ENCODE measurements around the gene HTR1A. TPM values are rescaled to one million over a fixed set of nuclear protein-coding genes. Genes with fewer than 3 reads are reported as not detected.

Gene HTR1A
- not detected for total RNA-seq
- long read RNA-seq, result 0 reads

- no peak for DNase-seq (ENCODE audit: low spot score)
- intact Hi-C loops (cut with DNase I), result loop anchor here (2.0 kb wide), 1 partner anchor 561 kb away; no protein-coding TSS in a partner anchor
These were observed at the start of gene HTR1A for GRCh38 chr5:63962279-63962678. Gene HTR1A, minus strand, starts transcription at chr5:63962445. Its CDS starts 726 bp downstream, at chr5:63961719.

- intact Hi-C loops (cut with DNase I), result no loop called here
- DNase-seq (ENCODE audit: low spot score), result no peak
These were observed 41.7 kb upstream of the HTR1A start for GRCh38 chr5:64003966-64004365.

DNA sequence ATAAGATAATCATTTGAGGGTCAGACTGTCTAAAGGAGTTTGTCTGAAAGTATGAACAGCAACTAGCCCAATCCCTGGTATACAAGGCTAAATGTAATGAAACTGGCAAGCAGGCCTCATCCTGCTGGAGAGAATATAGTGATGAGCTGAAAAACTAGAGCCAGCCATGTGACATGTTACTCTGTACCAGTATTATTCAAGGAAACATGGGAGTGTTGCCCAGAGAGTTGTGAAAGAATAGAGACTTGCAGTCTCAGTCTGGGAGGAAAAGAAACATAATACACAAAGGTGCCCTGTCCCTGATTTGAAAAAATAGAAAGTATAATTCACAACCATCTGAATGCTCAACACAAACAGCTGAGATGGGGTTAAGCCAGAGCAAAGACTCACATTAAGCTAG is 37.9 kb upstream of the HTR1A start:
- intact Hi-C loops (cut with DNase I), result no loop called here
- no peak for DNase-seq (ENCODE audit: low spot score)

DNA sequence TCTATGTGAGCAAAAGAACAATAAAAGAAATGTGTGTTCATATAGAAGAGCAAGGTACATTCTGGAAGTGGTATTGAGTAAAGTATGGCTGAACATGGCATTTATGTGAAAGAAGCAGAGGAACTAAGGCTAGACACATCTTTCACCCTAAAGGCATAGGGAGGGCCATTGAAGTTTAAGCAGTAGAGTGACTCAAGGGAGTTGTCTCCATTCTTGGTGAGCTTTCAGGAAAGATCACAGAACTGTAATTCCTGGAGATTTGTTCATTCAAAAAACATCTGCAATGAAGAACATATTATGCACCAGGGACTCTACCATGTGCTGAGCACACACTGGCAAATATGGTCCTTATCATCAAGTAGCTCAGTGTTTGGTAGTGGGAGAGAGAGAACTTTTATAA is 24.8 kb upstream of the HTR1A start:
- no peak for DNase-seq (ENCODE audit: low spot score)
- intact Hi-C loops (cut with DNase I), result no loop called here

DNA sequence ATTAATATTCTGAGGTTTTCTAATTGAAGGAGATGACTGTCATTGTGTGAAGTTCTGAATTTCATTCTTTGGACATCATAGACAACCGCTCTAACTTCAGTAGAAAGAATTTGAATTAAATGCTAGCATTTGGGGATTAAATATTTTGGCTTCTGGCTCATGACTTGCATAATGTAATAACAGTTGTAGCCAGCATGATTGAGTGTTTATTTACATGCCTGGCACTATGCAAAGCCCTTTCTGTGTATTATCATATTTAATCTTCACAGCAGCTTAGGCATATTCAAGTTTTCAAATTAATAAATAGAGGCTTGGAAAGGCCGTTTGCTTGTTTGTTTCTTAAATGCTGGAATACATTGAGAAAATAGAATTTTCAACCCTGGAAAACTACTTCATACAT is 19.6 kb upstream of the HTR1A start:
- intact Hi-C loops (cut with DNase I), result no loop called here
- no peak for DNase-seq (ENCODE audit: low spot score)

- DNase-seq (ENCODE audit: low spot score), result no peak
- intact Hi-C loops (cut with DNase I), result loop anchor here (2.0 kb wide), 1 partner anchor 563 kb away; no protein-coding TSS in a partner anchor
These were observed 1.7 kb upstream of the HTR1A start for GRCh38 chr5:63963926-63964325.

- DNase-seq (ENCODE audit: low spot score), result no peak
- intact Hi-C loops (cut with DNase I), result loop anchor here (2.0 kb wide), 1 partner anchor 562 kb away; no protein-coding TSS in a partner anchor
These were observed 963 bp upstream of the HTR1A start for GRCh38 chr5:63963080-63963735.

GRCh38 chr5:63961598-63962161 is 565 bp downstream of the HTR1A start:
- intact Hi-C loops (cut with DNase I), result loop anchor here (2.0 kb wide), 1 partner anchor 561 kb away; no protein-coding TSS in a partner anchor
- DNase-seq (ENCODE audit: low spot score), result no peak

GRCh38 chr5:63961125-63961597 is 1.1 kb downstream of the HTR1A start:
- DNase-seq (ENCODE audit: low spot score), result no peak
- intact Hi-C loops (cut with DNase I), result no loop called here

DNA sequence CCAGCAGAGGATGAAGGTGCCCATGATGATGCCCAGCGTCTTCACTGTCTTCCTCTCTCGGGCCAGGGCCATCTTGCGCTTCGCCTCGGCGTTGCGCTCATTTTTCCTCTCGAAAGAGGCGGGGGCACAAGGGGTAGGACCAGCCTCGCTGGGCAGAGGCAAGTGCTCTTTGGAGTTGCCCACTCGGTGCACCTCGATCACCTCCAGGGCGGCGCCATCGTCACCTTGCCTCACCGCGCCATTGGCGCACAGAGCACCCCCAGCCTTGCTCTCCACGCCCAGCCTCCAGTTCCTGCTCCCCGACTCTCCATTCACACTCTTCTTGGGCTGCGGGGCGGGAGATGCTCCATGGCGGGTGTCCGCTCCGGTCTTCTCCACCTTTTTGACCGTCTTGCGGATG is 1.6 kb downstream of the HTR1A start:
- no peak for DNase-seq (ENCODE audit: low spot score)
- intact Hi-C loops (cut with DNase I), result no loop called here

GRCh38 chr5:63959177-63959982 is 2.9 kb downstream of the HTR1A start:
- intact Hi-C loops (cut with DNase I), result no loop called here
- no peak for DNase-seq (ENCODE audit: low spot score)

DNA sequence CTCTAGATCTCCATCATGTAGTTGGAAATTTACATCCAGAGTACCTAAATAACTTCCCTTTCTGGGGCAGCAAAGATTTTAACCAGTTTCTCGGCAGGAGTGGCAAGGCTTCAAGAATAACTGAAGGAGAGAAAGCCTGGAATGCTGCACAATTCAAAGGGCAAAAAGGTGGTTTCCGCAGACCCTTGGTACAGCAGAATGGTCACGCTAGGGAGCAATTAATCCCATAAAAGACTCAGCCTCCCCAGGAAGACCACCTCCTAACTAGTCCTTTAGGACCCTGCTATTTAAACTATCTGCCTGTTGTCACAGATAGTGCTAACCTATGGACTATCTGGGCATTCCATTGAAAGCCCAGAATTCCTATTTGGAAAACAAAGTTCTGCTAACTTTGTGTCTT is 3.6 kb downstream of the HTR1A start:
- intact Hi-C loops (cut with DNase I), result no loop called here
- DNase-seq (ENCODE audit: low spot score), result no peak

- intact Hi-C loops (cut with DNase I), result no loop called here
- DNase-seq (ENCODE audit: low spot score), result no peak
These were observed 4.6 kb downstream of the HTR1A start for GRCh38 chr5:63957617-63958016.

- DNase-seq (ENCODE audit: low spot score), result no peak
- intact Hi-C loops (cut with DNase I), result no loop called here
These were observed 9.0 kb downstream of the HTR1A start for GRCh38 chr5:63953217-63953616.

- DNase-seq (ENCODE audit: low spot score), result no peak
- intact Hi-C loops (cut with DNase I), result no loop called here
These were observed 27.1 kb downstream of the HTR1A start for GRCh38 chr5:63935103-63935502.

- no peak for DNase-seq (ENCODE audit: low spot score)
These were observed 30.4 kb downstream of the HTR1A start for GRCh38 chr5:63931836-63932235.

GRCh38 chr5:63928451-63928850 is 33.8 kb downstream of the HTR1A start:
- intact Hi-C loops (cut with DNase I), result no loop called here
- DNase-seq (ENCODE audit: low spot score), result no peak

More at GRCh38 chr5:63931836-63932235, 30.4 kb downstream of the HTR1A start:
- intact Hi-C loops (cut with DNase I), result no loop called here

DNA sequence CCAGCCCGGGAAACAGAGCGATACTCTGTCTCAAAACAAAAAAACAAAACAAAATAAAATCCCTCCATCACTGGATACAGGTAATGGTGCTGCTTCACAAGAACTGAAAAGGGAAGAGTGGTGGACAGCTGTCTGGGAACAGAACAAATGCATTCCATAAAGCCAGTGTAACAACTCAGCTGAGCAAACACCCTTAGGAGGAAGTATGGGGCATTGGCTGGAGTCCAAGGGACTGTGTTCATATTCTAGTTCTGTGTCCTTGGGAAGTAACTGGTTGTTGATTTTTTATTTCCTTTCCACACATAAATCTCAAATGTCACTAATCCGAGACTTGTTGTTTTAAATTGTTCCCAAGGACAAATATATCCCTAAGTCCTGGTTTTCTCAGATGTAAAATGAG is 38.3 kb downstream of the HTR1A start:
- intact Hi-C loops (cut with DNase I), result no loop called here
- DNase-seq (ENCODE audit: low spot score), result no peak

DNA sequence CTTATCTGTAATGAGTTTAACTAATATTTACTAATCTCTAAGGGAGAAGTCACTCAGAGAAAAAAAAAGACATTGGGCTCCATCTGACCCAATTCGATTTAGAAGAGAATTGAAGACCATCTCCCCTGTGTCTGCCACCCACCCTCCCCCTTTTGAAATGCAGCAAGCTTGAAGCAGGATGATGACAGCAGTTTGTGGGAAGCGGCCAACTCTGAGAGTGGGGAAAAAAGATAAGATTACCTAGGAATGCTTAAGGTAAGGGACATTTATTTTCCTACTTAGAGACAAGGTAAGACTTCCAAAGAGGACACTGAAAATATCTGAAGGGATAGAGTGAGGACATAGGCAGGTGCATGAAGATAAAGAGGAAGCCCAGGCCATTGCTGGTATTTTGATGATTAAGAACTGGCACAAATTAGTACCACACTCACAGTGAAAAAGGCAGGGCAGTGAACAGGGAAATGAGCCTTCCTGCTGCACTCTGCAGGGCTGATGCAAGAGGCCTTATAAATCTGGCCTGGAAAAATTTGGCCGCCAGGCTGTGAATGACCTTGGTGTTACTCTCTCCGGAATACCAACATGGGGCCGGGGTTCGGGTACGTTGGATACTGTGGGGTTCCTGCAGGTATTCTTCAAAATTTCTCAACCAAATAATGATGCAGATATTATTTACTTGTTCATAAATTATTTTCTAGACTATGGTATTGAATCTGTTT is 42.3 kb downstream of the HTR1A start:
- no peak for DNase-seq (ENCODE audit: low spot score)
- intact Hi-C loops (cut with DNase I), result no loop called here

- intact Hi-C loops (cut with DNase I), result no loop called here
- no peak for DNase-seq (ENCODE audit: low spot score)
These were observed 45.5 kb downstream of the HTR1A start for GRCh38 chr5:63916786-63917185.

Data from cardiac septum (tissue), 1 donor.